ENCODE data around the gene ZNF892. TPM values are rescaled to one million over a fixed set of nuclear protein-coding genes. Genes with fewer than 3 reads are reported as not detected.

ZNF892 gene
- total and polyA plus RNA-seq, 2 of the 8 experiments (the other 6 are each of a cell fraction or from before 2014, with no cell fraction given), result 1.4 to 10.7 TPM

DNA sequence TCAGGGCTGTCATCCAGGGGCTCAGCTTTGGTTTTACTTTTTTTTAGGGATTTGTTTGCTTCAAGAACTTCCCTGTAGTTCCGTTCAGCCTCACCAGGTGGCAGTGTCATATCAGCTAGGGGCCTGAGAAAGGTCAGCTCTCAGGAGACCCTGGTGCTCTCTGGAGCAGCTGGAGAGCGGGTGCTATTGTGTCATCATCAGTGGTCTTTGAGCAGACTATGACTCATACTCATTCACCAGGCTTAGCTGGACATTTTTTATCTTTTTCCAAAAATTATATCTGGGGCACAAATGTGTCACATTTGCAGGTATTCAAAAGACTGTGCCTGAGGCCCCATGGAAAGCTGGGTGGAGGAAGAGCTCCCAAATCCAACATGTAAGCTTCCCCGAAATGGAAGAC, 24.4 kb downstream of the ZNF892 start:
- TF ChIP-seq, protein P1, sequence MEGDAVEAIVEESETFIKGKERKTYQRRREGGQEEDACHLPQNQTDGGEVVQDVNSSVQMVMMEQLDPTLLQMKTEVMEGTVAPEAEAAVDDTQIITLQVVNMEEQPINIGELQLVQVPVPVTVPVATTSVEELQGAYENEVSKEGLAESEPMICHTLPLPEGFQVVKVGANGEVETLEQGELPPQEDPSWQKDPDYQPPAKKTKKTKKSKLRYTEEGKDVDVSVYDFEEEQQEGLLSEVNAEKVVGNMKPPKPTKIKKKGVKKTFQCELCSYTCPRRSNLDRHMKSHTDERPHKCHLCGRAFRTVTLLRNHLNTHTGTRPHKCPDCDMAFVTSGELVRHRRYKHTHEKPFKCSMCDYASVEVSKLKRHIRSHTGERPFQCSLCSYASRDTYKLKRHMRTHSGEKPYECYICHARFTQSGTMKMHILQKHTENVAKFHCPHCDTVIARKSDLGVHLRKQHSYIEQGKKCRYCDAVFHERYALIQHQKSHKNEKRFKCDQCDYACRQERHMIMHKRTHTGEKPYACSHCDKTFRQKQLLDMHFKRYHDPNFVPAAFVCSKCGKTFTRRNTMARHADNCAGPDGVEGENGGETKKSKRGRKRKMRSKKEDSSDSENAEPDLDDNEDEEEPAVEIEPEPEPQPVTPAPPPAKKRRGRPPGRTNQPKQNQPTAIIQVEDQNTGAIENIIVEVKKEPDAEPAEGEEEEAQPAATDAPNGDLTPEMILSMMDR (IDR thresholded peaks at IDR 0.05; ENCODE audit: control extremely low read depth in 1 of 3, insufficient read depth in 1 of 3, low read depth in 1 of 3, low read length in 3 of 3), result peak; percentile 41 to 64 (median 62)
- TF ChIP-seq RAD21 (IDR thresholded peaks at IDR 0.05 in 1 of 2, conservative IDR thresholded peaks at IDR 0.05 in 1 of 2; ENCODE audit: low read depth in 2 of 2, low read length in 2 of 2) (peak; percentile 74 to 81), YY1 (IDR thresholded peaks at IDR 0.05; ENCODE audit: low read depth, low read length) (no peak)
- H2BK120ac ChIP-seq (replicated peaks; ENCODE audit: low read depth, low read length), result no peak overlapping the region
- DNase-seq (ENCODE audit: low read depth in 1 of 2, low spot score in 2 of 2) (peak; percentile 66 to 90), FAIRE-seq (no peak)
- no peaks in the 10 kb centered on the region for H3K79me2 ChIP-seq (ENCODE audit: control insufficient read depth in 1 of 2, insufficient read depth in 2 of 2, low read length in 2 of 2)
- no peak overlapping the region for H3K23ac ChIP-seq (ENCODE audit: insufficient read length)
- CTCF ChIA-PET (ENCODE audit: partially characterized antibody), result interaction anchor here (0.6 to 1.8 kb wide), 7 partner anchors 8 to 171 kb away, joined by 3 to 6 read pairs (median 3); partner anchors contain the start of genes FAHD2A and PROM2
- H2BK20ac ChIP-seq (ENCODE audit: low read length), result no peak overlapping the region
- no peak overlapping the region for H4K8ac ChIP-seq (ENCODE audit: extremely low read depth, insufficient read depth, low read length)
- no peak overlapping the region for H4K5ac ChIP-seq (ENCODE audit: insufficient read length, low read depth, low read length)
- H4K20me1 ChIP-seq (replicated peaks in 1 of 2; ENCODE audit: control insufficient read depth in 1 of 2, insufficient read depth in 2 of 2, low read length in 2 of 2), result no peaks in the 10 kb centered on the region
- H3K27me3 ChIP-seq (replicated peaks in 1 of 4; ENCODE audit: control insufficient read depth in 3 of 4, extremely low read depth in 1 of 4, insufficient read depth in 3 of 4, low read length in 3 of 4), result no peaks in the 10 kb centered on the region
- 58% methylated on average over 3 of the region's 3 CpGs; no CpG with 5 or more reads in 1 of the 2 experiments for WGBS, 2 experiments (ENCODE audit: extremely low coverage in 1 of 2, insufficient coverage in 1 of 2, insufficient read length in 1 of 2, insufficient replicate concordance in 2 of 2, low coverage in 1 of 2, low lambda C conversion rate in 2 of 2, missing lambda C conversion rate in 1 of 2)
- no peak overlapping the region for H3K14ac ChIP-seq (ENCODE audit: insufficient read length)
- H3K9ac ChIP-seq (replicated peaks in 1 of 4; ENCODE audit: extremely low read depth in 1 of 4, low read depth in 3 of 4, low read length in 3 of 4), result no peak overlapping the region
- H3K79me1 ChIP-seq (ENCODE audit: low read depth, low read length), result no peaks in the 10 kb centered on the region
- H3K23me2 ChIP-seq (ENCODE audit: low read depth, low read length), result no peaks in the 10 kb centered on the region
- H3K4ac ChIP-seq (replicated peaks; ENCODE audit: insufficient read length, low read depth, low read length), result no peak overlapping the region
- no peak overlapping the region for H2BK15ac ChIP-seq (ENCODE audit: low read length)
- no peak overlapping the region for H3K27ac ChIP-seq (ENCODE audit: low read depth, low read length)
- no peak overlapping the region for H2BK5ac ChIP-seq (ENCODE audit: low read depth, low read length)
- no peaks in the 10 kb centered on the region for H3K36me3 ChIP-seq (ENCODE audit: control insufficient read depth in 2 of 4, insufficient read depth in 4 of 4, low read length in 3 of 4)
- no peak overlapping the region for H3K4me2 ChIP-seq (ENCODE audit: insufficient read depth in 1 of 2, low read depth in 2 of 2, low read length in 2 of 2)
- no peak overlapping the region for H4K91ac ChIP-seq (replicated peaks; ENCODE audit: insufficient read length, low read length)
- POLR2A ChIA-PET (ENCODE audit: partially characterized antibody), result no interaction called here
- H3K18ac ChIP-seq (ENCODE audit: extremely low read depth, low read length), result no peak overlapping the region
- H2BK12ac ChIP-seq (ENCODE audit: low read depth, low read length), result no peak overlapping the region
- H2AFZ ChIP-seq (ENCODE audit: low read length), result no peak overlapping the region
- no peaks in the 10 kb centered on the region for H3K4me1 ChIP-seq (replicated peaks in 1 of 4; ENCODE audit: control insufficient read depth in 3 of 4, insufficient read depth in 4 of 4, low read length in 3 of 4)
- H3K56ac ChIP-seq (replicated peaks; ENCODE audit: insufficient read length, low read depth, low read length), result no peak overlapping the region
- H3K4me3 ChIP-seq (ENCODE audit: extremely low read depth in 1 of 4, insufficient read depth in 2 of 4, low read depth in 3 of 4, low read length in 4 of 4), result no peak overlapping the region
- H2AK5ac ChIP-seq (ENCODE audit: low read depth, low read length), result no peak overlapping the region
- peaks cover 56 to 71% of the 10 kb centered on the region in 2 experiments for H3K9me3 ChIP-seq (ENCODE audit: insufficient read depth in 2 of 2, low read depth in 1 of 2, low read length in 1 of 2)
